ENCODE results near the gene NEK10.

NEK10 gene

GRCh38 chr3:27165321-27165721, 203.9 kb downstream of the NEK10 start:
- no peak for DNase-seq

- no peak for DNase-seq
These were observed 208.3 kb downstream of the NEK10 start for GRCh38 chr3:27160779-27161287.

GRCh38 chr3:27160146-27160545, 209.0 kb downstream of the NEK10 start:
- DNase-seq: no peak

- no peak for DNase-seq
These were observed 222.0 kb downstream of the NEK10 start for GRCh38 chr3:27147215-27147614.

GRCh38 chr3:27146786-27147185, 222.4 kb downstream of the NEK10 start:
- no peak for DNase-seq

- no peak for DNase-seq
These were observed 223.5 kb downstream of the NEK10 start for GRCh38 chr3:27145719-27146118.

GRCh38 chr3:27141668-27142067, 227.5 kb downstream of the NEK10 start:
- no peak for DNase-seq

- DNase-seq: no peak
These were observed 230.6 kb downstream of the NEK10 start for GRCh38 chr3:27138562-27138961.

GRCh38 chr3:27138005-27138404, 231.2 kb downstream of the NEK10 start:
- no peak for DNase-seq

GRCh38 chr3:27134171-27134796, 234.9 kb downstream of the NEK10 start:
- peak; percentile 14 for DNase-seq

- DNase-seq: no peak
These were observed 236.1 kb downstream of the NEK10 start for GRCh38 chr3:27133060-27133459.

- no peak for DNase-seq
These were observed 238.4 kb downstream of the NEK10 start for GRCh38 chr3:27130796-27131195.

GRCh38 chr3:27127879-27128278, 241.3 kb downstream of the NEK10 start:
- no peak for DNase-seq

GRCh38 chr3:27127195-27127594, 242.0 kb downstream of the NEK10 start:
- DNase-seq: peak; percentile 46

- no peak for DNase-seq
These were observed 243.2 kb downstream of the NEK10 start for GRCh38 chr3:27125821-27126501.

- no peak for DNase-seq
These were observed 249.5 kb downstream of the NEK10 start for GRCh38 chr3:27119639-27120038.

- no peak for DNase-seq
These were observed 253.8 kb downstream of the NEK10 start for GRCh38 chr3:27115352-27115751.

GRCh38 chr3:27114684-27115083, 254.5 kb downstream of the NEK10 start:
- no peak for DNase-seq

GRCh38 chr3:27114129-27114528, 255.1 kb downstream of the NEK10 start:
- DNase-seq: no peak

- no peak for DNase-seq
These were observed 259.2 kb downstream of the NEK10 start for GRCh38 chr3:27110020-27110419.

GRCh38 chr3:27108322-27108721, 260.9 kb downstream of the NEK10 start:
- DNase-seq: no peak

- no peak for DNase-seq
These were observed 263.3 kb downstream of the NEK10 start for GRCh38 chr3:27105904-27106303.

GRCh38 chr3:27097182-27097581, 272.0 kb downstream of the NEK10 start:
- no peak for DNase-seq

GRCh38 chr3:27095553-27096222, 273.5 kb downstream of the NEK10 start:
- no peak for DNase-seq

Measured in COR-L47 (cell line).